Thymus (tissue), 11 donors: ENCODE measurements around the gene ATG16L1. TPM values are rescaled to one million over a fixed set of nuclear protein-coding genes. Genes with fewer than 3 reads are reported as not detected.

ENCODE experiments used
- DNase-seq, 9 donors: peaks; one replicate each; pipeline ENCODE4 v3.0.0-alpha.2; 2013; ENCODE audit warnings: low spot score in 9 of 9, low read depth in 6 of 9, missing footprints in 1 of 9
- H3K27ac ChIP-seq, 2 donors: one replicate each; pipeline ENCODE4 v1.5.1; 2013; ENCODE audit warnings: control low read depth in 1 of 2, low read depth in 1 of 2, low read length in 1 of 2, mild to moderate bottlenecking in 1 of 2, moderate library complexity in 1 of 2
- H3K27me3 ChIP-seq, 2 donors: one replicate each; pipeline ENCODE4 v1.5.1; 2013; ENCODE audit warnings: low read length in 1 of 2; ENCODE audit not compliant: control insufficient read depth in 2 of 2, insufficient read depth in 1 of 2
- H3K36me3 ChIP-seq, 2 donors: one replicate each; pipeline ENCODE4 v1.5.1; 2013; ENCODE audit warnings: low read length in 1 of 2, mild to moderate bottlenecking in 1 of 2, moderate library complexity in 1 of 2; ENCODE audit not compliant: control insufficient read depth in 2 of 2, insufficient read depth in 2 of 2
- H3K4me1 ChIP-seq, 2 donors: one replicate each; pipeline ENCODE4 v1.5.1; 2013; ENCODE audit warnings: low read length in 2 of 2; ENCODE audit not compliant: control insufficient read depth in 2 of 2, insufficient read depth in 2 of 2
- H3K4me3 ChIP-seq, 2 donors: one replicate each; pipeline ENCODE4 v1.5.1; 2013; ENCODE audit warnings: low read length in 2 of 2, control low read depth in 1 of 2, mild to moderate bottlenecking in 1 of 2
- H3K9me3 ChIP-seq, 2 donors: one replicate each; pipeline ENCODE4 v1.5.1; 2013; ENCODE audit warnings: low read length in 1 of 2, mild to moderate bottlenecking in 1 of 2; ENCODE audit not compliant: control insufficient read depth in 2 of 2, insufficient read depth in 1 of 2
- WGBS: extraction: QIAGEN DNeasy Blood & Tissue Kit; methylation state at CpG from one replicate; pipeline ENCODE4 v1.1.7; 2013; 5-methylcytosine and 5-hydroxymethylcytosine counted together
- polyA plus RNA-seq: library from polyadenylated mRNA; stranded (reverse); fragments of 200-250 nt; gene quantifications from one replicate; pipeline ENCODE4 v1.2.3, GENCODE V29; 2013
- total RNA-seq: library from RNA; stranded (reverse); fragments of 120-200 nt; gene quantifications from one replicate; pipeline ENCODE4 v1.2.4, GENCODE V29; 2013
- donor health status: healthy.

ATG16L1 gene
- total and polyA plus RNA-seq, 2 donors = 23.4 to 27.6 TPM

DNA sequence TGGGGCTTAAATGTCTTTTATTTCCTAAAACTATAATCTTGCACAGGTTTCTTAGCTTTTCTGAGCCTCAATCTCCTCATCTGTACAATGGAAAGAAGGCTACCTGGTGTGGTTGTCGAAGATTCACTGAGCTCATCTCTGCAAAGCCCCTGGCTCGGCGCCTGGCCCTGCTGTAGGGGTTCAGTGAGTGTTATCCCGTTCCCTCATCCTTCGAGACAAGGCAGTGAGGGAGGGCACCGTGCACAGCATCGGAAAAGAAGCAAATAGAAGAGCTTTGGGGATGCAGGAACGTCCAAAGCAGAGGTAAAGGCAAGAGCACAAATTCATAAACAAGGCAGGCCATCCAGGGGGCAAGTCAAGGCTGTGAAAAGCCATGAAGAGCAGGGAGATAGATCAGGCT lies 41.2 kb upstream of the ATG16L1 start:
- H3K36me3 ChIP-seq = peaks cover 14 to 33% of the 10 kb centered on the region in 2 donors
- WGBS = 99% methylated on average over 8 of the region's 8 CpGs
- peaks cover 2 to 7% of the 10 kb centered on the region in 2 donors for H3K4me1 ChIP-seq
- H3K9me3 ChIP-seq = no peaks in the 10 kb centered on the region
- no peaks in the 10 kb centered on the region for H3K27me3 ChIP-seq
- no peak for DNase-seq
- no peak overlapping the region for H3K4me3 ChIP-seq
- no peak overlapping the region for H3K27ac ChIP-seq

DNA sequence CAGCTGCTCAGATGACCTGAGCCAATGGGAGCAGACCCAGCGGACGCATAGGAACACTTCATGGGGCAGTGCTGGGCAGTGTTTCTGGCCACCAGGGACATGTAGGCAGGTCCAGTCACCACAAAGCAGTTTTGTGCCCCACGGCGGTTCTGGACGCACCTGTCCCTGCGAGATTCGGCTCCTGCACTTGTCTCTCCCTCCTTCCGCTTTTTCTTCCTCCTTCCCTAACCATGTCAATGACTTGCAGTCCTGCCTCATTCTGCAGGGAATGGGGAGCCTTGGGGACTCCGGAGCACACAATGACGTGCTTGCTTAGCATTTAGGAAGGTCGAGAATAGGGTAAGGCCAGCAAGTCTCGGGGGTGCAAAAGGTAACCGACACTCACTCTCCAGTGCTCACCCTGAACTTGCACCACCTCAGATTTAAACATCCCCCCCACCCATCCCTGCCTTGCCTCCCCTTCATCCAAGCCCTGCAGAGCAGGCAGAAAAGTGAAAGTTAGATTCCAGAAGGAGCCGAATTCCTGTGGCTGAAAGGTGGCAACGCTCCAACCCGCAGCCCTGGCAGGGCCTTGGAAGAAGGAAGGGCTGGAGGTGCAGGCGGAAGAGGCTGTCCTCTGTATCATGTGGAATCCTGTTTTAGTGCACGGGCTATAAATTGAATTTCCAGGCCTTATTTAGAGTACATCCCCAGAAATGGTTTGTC lies 40.5 kb upstream of the ATG16L1 start:
- no peaks in the 10 kb centered on the region for H3K9me3 ChIP-seq
- no peak overlapping the region for H3K27ac ChIP-seq
- H3K4me1 ChIP-seq = peaks cover 2 to 7% of the 10 kb centered on the region in 2 donors
- no peaks in the 10 kb centered on the region for H3K27me3 ChIP-seq
- H3K4me3 ChIP-seq = no peak overlapping the region
- H3K36me3 ChIP-seq = peaks cover 14 to 33% of the 10 kb centered on the region in 2 donors
- DNase-seq = no peak
- 89% methylated on average over 18 of the region's 18 CpGs for WGBS

DNA sequence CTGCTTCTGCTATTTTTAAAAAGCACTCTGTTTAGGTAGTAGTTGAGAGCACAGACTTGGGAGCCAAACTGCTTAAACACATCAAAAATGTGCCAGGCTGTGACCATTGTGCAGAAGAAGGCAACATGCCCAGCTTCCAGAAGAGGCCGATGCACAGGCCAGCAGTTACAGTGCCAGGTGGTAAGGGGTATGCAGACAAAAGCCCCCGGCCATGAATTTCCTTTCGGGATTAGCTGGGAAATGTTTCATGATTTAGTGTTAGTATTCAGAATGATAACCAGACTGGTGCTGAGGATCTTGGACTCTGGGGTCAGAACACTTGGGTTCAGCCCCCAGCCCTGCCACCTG lies 40.0 kb upstream of the ATG16L1 start:
- H3K4me1 ChIP-seq = peaks cover 2 to 7% of the 10 kb centered on the region in 2 donors

DNA sequence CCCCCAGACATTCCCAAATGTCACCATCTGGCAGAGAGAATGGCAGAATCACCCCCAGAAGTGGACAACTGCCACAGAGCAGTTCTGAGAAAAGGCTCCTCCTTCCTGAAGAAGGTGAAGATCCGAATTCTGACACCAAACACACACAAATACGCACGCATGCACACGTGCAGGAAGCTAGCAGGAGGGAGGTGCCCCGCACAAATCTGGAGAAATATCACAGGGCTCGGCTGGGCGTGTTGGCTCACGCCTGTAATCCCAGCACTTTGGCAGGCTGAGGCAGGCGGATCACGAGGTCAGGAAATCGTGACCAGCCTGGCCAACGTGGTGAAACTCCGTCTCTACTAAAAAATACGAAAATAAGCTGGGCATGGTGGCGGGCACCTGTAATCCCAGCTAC lies 38.5 kb upstream of the ATG16L1 start:
- 97% methylated on average over 15 of the region's 15 CpGs for WGBS
- peaks cover 8 to 13% of the 10 kb centered on the region in 2 donors for H3K36me3 ChIP-seq
- no peak for DNase-seq

More for the DNA sequence above, 40.0 kb upstream of the ATG16L1 start:
- DNase-seq = no peak
- H3K9me3 ChIP-seq = no peaks in the 10 kb centered on the region
- H3K27me3 ChIP-seq = no peaks in the 10 kb centered on the region
- no peak overlapping the region for H3K27ac ChIP-seq
- no peak overlapping the region for H3K4me3 ChIP-seq
- 95% methylated on average over 3 of the region's 3 CpGs for WGBS
- H3K36me3 ChIP-seq = peaks cover 13 to 28% of the 10 kb centered on the region in 2 donors

DNA sequence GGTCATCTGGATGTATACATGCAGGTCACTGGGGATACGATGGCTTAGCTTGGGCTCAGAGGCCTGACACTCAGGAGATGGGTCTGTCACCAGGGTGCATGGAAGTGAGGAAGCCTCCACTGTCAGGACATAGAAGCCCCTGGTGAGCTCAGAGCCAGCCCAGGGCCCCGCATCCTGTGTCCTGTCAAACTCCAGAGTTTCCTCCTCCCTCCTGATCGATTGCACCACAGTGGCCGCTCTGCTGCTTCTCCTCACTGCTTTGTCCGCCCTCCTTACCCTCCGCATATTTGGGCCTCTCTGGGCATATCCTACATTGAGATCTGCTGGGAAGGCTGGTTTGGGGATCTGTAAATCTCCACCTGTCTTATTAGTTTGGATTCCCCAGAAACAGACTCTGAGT lies 37.5 kb upstream of the ATG16L1 start:
- no peaks in the 10 kb centered on the region for H3K9me3 ChIP-seq
- H3K27me3 ChIP-seq = no peaks in the 10 kb centered on the region
- no peak overlapping the region for H3K4me3 ChIP-seq
- no peak overlapping the region for H3K27ac ChIP-seq
- H3K4me1 ChIP-seq = no peaks in the 10 kb centered on the region
- 96% methylated on average over 6 of the region's 6 CpGs for WGBS
- DNase-seq = no peak
- H3K36me3 ChIP-seq = peaks cover 4 to 5% of the 10 kb centered on the region in 2 donors

More for the DNA sequence above, 38.5 kb upstream of the ATG16L1 start:
- no peaks in the 10 kb centered on the region for H3K27me3 ChIP-seq
- no peak overlapping the region for H3K27ac ChIP-seq
- H3K4me1 ChIP-seq = peaks cover 2 to 7% of the 10 kb centered on the region in 2 donors
- H3K4me3 ChIP-seq = no peak overlapping the region
- no peaks in the 10 kb centered on the region for H3K9me3 ChIP-seq

DNA sequence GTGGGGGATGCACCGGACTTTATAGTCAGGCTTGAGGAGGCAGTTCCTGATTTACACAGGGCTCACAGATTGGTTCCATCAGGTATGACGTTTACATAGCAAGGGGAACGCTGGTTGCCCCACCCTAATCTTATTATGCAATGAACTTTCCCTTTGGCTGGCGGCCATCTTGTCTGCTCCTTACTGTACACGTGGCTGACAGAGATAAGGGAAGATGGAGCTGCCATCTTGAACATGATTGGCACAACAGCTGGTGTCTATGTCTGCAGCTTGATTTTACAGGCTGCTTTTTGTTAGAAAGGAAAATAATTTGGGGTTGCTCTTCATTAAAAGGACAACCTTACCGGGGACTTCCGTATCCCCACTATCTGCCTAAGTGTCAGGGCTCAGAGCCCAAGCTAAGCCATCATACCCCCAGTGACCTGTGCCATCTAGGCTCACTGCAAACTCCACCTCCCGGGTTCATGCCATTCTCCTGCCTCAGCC lies 33.5 kb upstream of the ATG16L1 start:
- Histone ChIP-seq H3K27me3 (no peaks in the 10 kb centered on the region), H3K4me1 (no peaks in the 10 kb centered on the region), H3K36me3 (no peaks in the 10 kb centered on the region), H3K9me3 (no peaks in the 10 kb centered on the region), H3K27ac (no peak overlapping the region), H3K4me3 (no peak overlapping the region)
- 94% methylated on average over 8 of the region's 8 CpGs for WGBS
- no peak for DNase-seq

DNA sequence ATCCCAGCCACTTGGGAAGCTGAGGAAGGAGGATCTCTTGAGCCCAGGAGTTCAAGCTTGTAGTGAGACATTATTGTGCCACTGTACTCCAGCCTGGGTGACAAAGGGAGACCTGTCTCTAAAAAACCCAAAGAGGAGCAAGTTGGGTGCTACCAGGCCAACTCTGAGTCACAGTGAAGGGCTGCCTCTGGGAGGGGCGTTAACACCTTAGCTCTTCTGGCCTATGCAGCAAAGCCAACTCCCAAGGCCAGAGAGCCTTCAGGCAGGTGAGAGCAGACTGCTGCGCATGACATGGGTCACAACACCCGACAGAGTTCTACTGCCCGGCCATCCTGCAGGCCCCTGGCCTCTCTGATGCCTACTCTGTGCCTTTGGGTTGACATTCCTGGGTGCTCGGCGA lies 32.6 kb upstream of the ATG16L1 start:
- 99% methylated on average over 6 of the region's 6 CpGs for WGBS

DNA sequence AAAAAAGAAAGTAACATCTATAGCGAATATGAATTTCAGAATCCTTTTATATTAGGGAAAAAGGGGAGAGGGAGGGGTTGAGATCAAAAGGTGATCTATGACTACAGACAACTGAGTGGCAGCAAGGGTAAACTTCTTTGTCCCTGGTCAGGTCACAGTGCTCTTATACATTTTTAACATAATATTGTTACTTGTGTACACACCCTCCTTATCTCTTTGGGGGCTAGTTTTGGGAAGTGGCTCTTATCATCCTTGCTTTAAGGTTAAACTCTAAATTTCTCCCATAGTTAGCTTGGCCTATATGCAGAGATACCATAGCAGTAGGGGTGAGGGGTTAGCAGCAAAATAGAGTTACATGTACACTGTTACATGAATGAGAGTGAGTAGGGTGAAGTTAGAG lies 31.6 kb upstream of the ATG16L1 start:
- WGBS = 92% methylated on average over 1 of the region's 1 CpG
- DNase-seq = no peak
- Histone ChIP-seq H3K27ac (no peak overlapping the region), H3K4me3 (no peak overlapping the region), H3K9me3 (no peaks in the 10 kb centered on the region), H3K27me3 (no peaks in the 10 kb centered on the region), H3K36me3 (no peaks in the 10 kb centered on the region), H3K4me1 (no peaks in the 10 kb centered on the region)

More for the DNA sequence above, 32.6 kb upstream of the ATG16L1 start:
- no peaks in the 10 kb centered on the region for H3K9me3 ChIP-seq
- no peak overlapping the region for H3K4me3 ChIP-seq
- H3K27ac ChIP-seq = no peak overlapping the region
- H3K27me3 ChIP-seq = no peaks in the 10 kb centered on the region
- H3K36me3 ChIP-seq = no peaks in the 10 kb centered on the region
- DNase-seq = no peak
- no peaks in the 10 kb centered on the region for H3K4me1 ChIP-seq

DNA sequence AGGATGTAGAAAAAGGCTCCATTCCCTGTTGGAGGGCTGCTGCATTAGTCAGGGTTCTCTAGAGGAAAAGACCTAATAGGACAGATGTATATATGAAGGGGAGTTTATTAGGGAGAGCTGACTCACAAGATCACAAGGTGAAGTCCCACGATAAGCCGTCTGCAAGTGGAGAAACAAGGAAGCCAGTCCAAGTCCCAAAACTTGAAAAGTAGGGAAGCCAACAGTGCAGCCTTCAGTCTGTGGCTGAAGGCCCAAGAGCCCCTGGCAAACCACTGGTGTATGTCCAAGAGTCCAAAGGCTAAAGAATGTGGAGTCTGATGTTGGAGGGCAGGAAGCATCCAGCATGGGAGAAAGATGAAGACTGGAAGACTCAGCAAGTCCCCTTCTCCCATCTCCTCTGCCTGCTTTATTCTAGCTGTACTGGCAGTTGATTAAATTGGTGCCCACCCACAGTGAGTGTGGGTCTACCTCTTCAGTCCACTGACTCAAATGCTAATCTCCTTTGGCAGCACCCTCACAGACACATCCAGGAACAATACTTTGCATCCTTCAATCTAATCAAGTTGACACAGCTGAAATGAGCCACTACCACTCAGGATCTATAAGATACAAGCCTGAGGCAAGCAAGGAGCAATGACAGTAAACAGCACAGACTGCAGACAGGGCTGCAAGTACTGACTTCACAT lies 30.0 kb upstream of the ATG16L1 start:
- Histone ChIP-seq H3K36me3 (no peaks in the 10 kb centered on the region), H3K27me3 (no peaks in the 10 kb centered on the region), H3K27ac (no peak overlapping the region), H3K9me3 (no peaks in the 10 kb centered on the region), H3K4me3 (no peak overlapping the region), H3K4me1 (no peaks in the 10 kb centered on the region)
- DNase-seq = no peak
- WGBS = over 99% methylated on average over 2 of the region's 2 CpGs
